ENCODE results near the gene MRPL24. TPM values are rescaled to one million over a fixed set of nuclear protein-coding genes. Genes with fewer than 3 reads are reported as not detected.

The MRPL24 gene
- total RNA-seq, 1 experiment from 2014 or later: 85.3 TPM

DNA sequence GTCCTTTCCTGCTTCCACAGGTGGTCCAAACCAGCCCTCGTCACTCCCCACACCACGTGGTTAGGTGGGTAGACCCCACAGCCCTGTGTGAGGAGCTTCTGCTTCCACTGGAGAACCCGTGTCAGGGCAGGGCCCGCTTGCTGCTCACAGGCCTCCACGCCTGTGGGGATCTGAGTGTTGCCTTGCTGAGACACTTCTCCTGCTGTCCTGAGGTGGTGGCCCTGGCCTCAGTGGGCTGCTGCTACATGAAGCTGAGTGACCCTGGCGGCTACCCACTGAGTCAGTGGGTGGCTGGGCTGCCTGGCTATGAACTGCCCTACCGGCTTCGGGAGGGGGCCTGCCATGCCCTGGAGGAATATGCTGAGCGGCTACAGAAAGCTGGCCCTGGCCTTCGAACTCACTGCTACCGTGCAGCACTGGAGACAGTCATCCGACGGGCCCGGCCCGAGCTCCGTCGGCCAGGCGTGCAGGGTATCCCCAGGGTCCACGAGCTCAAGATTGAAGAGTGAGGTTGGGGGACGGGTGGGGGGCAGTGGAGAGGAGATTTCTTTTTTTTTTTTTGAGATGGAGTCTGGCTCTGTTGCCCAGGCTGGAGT is 6.8 kb downstream of the MRPL24 start:
- Histone ChIP-seq H2AFZ (no peak overlapping the region), H3K4me2 (no peak overlapping the region)

DNA sequence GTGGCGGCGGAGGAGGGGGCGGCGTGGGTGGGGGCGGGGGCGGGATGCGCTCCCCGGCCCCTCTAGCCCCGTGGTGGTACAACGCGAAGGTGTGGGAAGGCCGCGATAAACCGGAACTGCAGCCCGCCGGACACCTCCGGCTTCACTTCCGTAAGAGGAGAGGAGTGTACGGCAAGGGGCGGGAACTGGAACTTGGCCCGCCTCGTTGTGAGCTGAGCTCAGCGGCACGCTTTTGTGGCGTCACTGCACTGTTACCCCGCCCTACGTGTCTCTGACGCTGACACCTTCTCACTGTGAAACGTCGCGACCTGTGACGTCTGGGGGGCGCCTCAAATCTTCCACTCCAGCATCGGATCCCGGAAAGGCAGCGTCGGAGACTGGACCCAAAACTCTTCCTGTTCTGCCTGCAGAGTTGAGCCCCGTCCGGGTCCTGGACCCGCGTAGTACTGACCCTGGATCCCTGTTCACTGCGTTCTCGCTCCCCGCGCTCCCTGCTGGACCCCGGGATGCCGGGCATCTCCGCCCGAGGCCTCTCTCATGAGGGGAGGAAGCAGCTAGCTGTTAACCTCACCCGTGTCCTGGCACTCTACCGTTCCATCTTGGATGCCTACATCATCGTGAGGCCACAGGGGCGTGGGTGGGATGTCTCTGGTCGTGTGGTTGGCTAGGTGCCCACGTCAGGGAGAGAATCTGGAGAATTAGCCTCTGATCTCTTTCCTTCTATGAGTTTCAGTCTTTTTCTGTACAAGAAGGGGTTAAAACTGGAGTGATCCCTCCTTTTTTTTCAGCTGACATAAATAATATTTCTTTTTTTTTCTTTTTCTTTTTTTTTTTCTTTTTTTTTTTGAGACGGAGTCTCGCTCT is 12.1 kb downstream of the MRPL24 start, which contains the start of gene ISG20L2:
TSS of gene ISG20L2 (minus strand) at position 168 of the 864 bp plus-strand sequence. CDS start 1,114 bp downstream, outside the sequence.
- ChIA-PET POLR2A (ENCODE audit: unreplicated experiment) (interaction anchor here (0.5 to 1.0 kb wide), 12 partner anchors 12 to 191 kb away, joined by 3 to 9 read pairs (median 5); partner anchors contain the start of gene PRCC), CTCF (interaction anchor here (0.6 to 4.5 kb wide), 5 partner anchors 12 to 132 kb away, joined by 3 to 63 read pairs (median 4); partner anchors contain the start of gene MRPL24)
- H3K27me3 ChIP-seq (ENCODE audit: insufficient read depth, low read depth): no peaks in the 10 kb centered on the region
- BruUV-seq (replicated peaks): no TSS peak
- peaks cover 61% of the 10 kb centered on the region for H3K79me2 ChIP-seq (ENCODE audit: low read depth)
- intact Hi-C loops (cut with micrococcal nuclease; ENCODE audit: unreplicated experiment): loop anchor here (1.0 kb wide), 2 partner anchors 22 to 38 kb away; partner anchors contain the start of genes HDGF and PRCC
- TF ChIP-seq, protein P1, sequence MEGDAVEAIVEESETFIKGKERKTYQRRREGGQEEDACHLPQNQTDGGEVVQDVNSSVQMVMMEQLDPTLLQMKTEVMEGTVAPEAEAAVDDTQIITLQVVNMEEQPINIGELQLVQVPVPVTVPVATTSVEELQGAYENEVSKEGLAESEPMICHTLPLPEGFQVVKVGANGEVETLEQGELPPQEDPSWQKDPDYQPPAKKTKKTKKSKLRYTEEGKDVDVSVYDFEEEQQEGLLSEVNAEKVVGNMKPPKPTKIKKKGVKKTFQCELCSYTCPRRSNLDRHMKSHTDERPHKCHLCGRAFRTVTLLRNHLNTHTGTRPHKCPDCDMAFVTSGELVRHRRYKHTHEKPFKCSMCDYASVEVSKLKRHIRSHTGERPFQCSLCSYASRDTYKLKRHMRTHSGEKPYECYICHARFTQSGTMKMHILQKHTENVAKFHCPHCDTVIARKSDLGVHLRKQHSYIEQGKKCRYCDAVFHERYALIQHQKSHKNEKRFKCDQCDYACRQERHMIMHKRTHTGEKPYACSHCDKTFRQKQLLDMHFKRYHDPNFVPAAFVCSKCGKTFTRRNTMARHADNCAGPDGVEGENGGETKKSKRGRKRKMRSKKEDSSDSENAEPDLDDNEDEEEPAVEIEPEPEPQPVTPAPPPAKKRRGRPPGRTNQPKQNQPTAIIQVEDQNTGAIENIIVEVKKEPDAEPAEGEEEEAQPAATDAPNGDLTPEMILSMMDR (conservative IDR thresholded peaks at IDR 0.05): no peak
- H3K4me2 ChIP-seq: peak within 1 kb of the TSS; percentile 94
- H3K9me2 ChIP-seq (ENCODE audit: insufficient read depth): no peaks in the 10 kb centered on the region
- H4K20me1 ChIP-seq (ENCODE audit: insufficient read depth): peaks cover 28% of the 10 kb centered on the region
- H3K27ac ChIP-seq: peak within 1 kb of the TSS; percentile 46
- H3K4me1 ChIP-seq (replicated peaks; ENCODE audit: insufficient read depth): peaks cover 30% of the 10 kb centered on the region
- H3K36me3 ChIP-seq (ENCODE audit: low read depth): peaks cover 17% of the 10 kb centered on the region
- H3K4me3 ChIP-seq: peak within 1 kb of the TSS; percentile 90
- H2AFZ ChIP-seq: peak within 1 kb of the TSS; percentile 90
- H3F3A ChIP-seq (ENCODE audit: insufficient read depth, low read depth): peaks cover 52% of the 10 kb centered on the region
- no peaks in the 10 kb centered on the region for H3K9me3 ChIP-seq (ENCODE audit: insufficient read depth, low read depth)
- peak; percentile 93 to 94 for DNase-seq

More for the DNA sequence above, 6.8 kb downstream of the MRPL24 start:
- Histone ChIP-seq H3K9me2 (ENCODE audit: insufficient read depth) (no peaks in the 10 kb centered on the region), H3K27me3 (ENCODE audit: insufficient read depth, low read depth) (no peaks in the 10 kb centered on the region), H4K20me1 (ENCODE audit: insufficient read depth) (no peaks in the 10 kb centered on the region), H3K79me2 (ENCODE audit: low read depth) (peaks cover 18% of the 10 kb centered on the region), H3K27ac (no peak overlapping the region), H3K36me3 (ENCODE audit: low read depth) (peaks cover 4% of the 10 kb centered on the region; the same call in 1 of the 2 replicates), H3K9me3 (ENCODE audit: insufficient read depth, low read depth) (no peaks in the 10 kb centered on the region), H3K4me3 (no peak overlapping the region), H3K4me1 (replicated peaks; ENCODE audit: insufficient read depth) (peaks cover 8% of the 10 kb centered on the region), H3F3A (ENCODE audit: insufficient read depth, low read depth) (peaks cover 45% of the 10 kb centered on the region; the same call in 1 of the 2 replicates)
- no peak for TF ChIP-seq EZH2 (IDR thresholded peaks at IDR 0.05; ENCODE audit: low read depth)
- TF ChIP-seq, protein P1 (conservative IDR thresholded peaks at IDR 0.05): no peak
- intact Hi-C loops (cut with micrococcal nuclease; ENCODE audit: unreplicated experiment): no loop called here
- no TSS peak for BruUV-seq (replicated peaks)
- ChIA-PET POLR2A (ENCODE audit: unreplicated experiment) (interaction anchor here (0.5 to 0.6 kb wide), 2 partner anchors 18 to 64 kb away, joined by 3 to 9 read pairs; no protein-coding TSS in a partner anchor), CTCF (no interaction called here)
- DNase-seq: no peak

DNA sequence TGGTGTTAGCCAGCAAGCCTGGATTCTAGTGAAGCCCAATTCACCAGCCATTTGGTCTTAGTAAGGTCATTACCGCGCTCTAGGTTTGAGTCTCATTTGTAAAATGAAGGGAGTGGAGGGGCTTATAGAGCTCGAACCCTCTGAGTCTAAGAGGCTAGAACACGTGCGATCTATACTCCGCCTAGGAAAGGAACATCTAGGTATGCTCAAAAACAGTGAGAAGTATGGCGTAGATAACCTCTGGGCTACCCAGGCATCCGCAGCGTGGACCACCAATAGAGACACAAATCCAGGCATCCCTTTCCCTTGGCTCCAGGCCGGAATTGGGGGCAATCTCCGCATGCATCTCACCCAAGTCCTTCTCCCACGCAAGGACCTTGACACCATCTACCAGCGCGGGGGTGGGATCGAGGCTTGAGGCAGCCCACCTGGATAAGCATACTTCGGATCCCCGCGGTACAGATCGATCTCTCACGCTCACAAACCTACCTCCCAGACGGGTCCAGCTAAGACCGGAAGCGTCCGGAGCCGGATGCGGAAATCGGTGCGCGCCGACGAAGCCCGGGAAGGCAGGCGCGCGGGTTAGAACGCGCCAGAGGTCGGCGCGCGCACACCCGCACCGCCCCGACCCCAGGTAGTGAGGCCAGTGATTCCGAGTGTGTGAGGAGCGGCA is 12.8 kb downstream of the MRPL24 start, which contains the start of gene METTL25B:
TSS of gene METTL25B (plus strand) at position 544 of the 673 bp plus-strand sequence. CDS start 636 bp downstream, outside the sequence.
- DNase-seq: peak; percentile 62 to 79
- Histone ChIP-seq H3K4me3 (peak within 1 kb of the TSS; percentile 90), H3K9me3 (ENCODE audit: insufficient read depth, low read depth) (no peaks in the 10 kb centered on the region), H3K4me1 (replicated peaks; ENCODE audit: insufficient read depth) (peaks cover 30% of the 10 kb centered on the region), H3K79me2 (ENCODE audit: low read depth) (peaks cover 68% of the 10 kb centered on the region), H4K20me1 (ENCODE audit: insufficient read depth) (peaks cover 35% of the 10 kb centered on the region), H3K9me2 (ENCODE audit: insufficient read depth) (no peaks in the 10 kb centered on the region), H3K4me2 (peak within 1 kb of the TSS; percentile 94), H3K27ac (peak within 1 kb of the TSS; percentile 46), H3F3A (ENCODE audit: insufficient read depth, low read depth) (peaks cover 53% of the 10 kb centered on the region), H2AFZ (peak within 1 kb of the TSS; percentile 90), H3K27me3 (ENCODE audit: insufficient read depth, low read depth) (no peaks in the 10 kb centered on the region), H3K36me3 (ENCODE audit: low read depth) (peaks cover 25% of the 10 kb centered on the region)
- ChIA-PET POLR2A (ENCODE audit: unreplicated experiment) (interaction anchor here (0.5 to 1.0 kb wide), 12 partner anchors 13 to 192 kb away, joined by 3 to 9 read pairs (median 4); partner anchors contain the start of genes CRABP2 and PRCC), CTCF (interaction anchor here (0.7 to 4.5 kb wide), 3 partner anchors 13 to 133 kb away, joined by 3 to 63 read pairs (median 7); partner anchors contain the start of gene MRPL24)
- BruUV-seq (replicated peaks): no TSS peak
- intact Hi-C loops (cut with micrococcal nuclease; ENCODE audit: unreplicated experiment): loop anchor here (1.0 kb wide), 2 partner anchors 23 to 39 kb away; partner anchors contain the start of genes HDGF and PRCC
- TF ChIP-seq EZH2 (IDR thresholded peaks at IDR 0.05; ENCODE audit: low read depth): no peak
- TF ChIP-seq, protein P1 (conservative IDR thresholded peaks at IDR 0.05): no peak

All from PC-9 (cell line).